ENCODE measurements around the gene SEMA4G.

The SEMA4G gene

DNA sequence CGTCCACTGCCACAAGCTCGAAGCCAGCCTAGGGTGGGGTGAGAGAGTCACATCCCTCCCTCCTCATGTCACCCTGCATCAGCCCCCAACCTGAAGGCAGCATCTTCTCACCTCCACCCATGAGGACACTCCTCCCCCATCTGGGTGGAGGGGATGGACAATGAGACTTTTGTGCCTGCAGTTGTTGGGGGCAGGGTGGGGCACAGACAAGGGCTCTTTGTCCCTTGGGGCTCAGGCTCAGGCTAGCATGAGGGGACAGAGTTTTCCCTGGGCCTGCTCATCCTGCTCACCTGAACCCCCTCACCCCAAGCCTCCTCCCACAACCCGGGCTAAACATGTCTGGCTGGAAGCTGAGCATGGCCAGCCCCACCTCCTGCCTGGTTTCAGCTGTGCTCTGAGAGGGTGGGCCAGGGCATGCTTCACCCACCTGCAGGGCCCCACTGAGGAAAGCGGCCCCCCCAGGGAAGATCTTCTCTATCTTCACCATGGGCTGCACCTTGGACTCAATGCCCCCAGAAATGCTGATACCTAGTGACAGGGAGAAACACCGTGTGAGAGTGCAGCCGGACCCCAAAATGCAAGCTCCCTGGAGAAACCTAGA, 39.6 kb downstream of the SEMA4G start:
- DNase-seq = no peak

DNA sequence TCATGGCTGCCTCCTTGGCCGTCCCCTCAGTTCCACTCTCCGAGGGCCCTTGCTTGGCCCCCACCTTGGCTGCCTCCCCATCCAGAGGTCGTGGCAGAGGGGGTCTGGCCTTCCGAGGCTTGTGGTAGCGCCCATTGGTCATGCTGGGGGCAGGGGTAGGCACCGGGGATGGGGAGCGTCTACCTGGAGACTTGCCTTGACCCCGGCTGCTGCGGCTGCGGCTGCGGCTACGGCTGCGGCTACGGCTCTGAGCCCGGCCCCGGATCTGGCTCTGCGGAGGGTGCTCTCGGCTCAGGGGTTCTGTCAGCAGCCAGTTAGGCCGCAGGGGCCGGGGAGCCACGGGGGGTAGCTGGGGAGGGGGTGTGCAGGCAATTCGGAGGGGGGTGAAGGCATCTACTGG, 41.0 kb downstream of the SEMA4G start:
- DNase-seq = no peak

DNA sequence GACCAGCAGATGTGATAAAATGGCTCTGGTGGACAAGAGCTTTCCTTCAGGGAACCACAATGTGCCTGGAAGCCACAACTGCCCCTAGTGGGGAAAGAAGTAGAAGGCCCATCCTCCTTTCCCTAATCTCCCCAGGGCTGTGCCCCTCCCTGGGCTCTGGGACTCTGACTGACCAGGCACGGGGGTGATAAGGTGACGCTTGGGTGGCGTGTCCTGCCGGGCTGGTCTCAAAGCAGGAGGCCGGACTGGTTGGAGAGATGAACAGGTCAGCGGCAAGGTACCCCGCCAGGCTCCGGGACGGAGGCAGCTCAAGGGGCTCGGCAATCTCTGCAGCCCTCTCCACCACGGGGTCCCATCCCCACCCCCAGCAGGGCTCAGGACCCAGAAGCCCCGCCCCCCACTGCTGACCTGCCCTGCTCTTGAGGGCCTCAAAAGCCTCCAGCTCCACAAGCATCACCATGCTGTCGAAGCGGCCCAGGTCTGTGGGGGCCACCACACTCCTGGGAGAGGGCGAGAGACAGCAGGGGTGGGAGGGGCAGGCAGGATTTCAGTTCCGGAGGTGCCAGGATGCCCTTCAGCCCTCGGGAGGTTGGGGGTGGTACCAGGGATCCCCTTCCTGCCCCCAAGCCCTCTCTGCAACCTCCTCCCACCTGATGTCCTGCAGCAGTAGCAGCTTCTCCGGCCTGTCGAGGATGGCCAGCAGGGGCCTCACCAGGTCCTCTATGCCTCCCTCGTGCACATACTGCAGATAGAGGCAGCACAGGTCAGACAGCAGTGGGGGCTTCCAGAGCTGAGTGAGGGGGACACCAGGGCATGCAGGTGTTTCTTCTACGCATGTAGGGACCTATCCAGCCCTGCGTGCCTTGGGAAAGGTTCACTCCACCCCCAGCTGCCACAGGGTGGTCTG, 42.5 kb downstream of the SEMA4G start:
- DNase-seq = no peak

DNA sequence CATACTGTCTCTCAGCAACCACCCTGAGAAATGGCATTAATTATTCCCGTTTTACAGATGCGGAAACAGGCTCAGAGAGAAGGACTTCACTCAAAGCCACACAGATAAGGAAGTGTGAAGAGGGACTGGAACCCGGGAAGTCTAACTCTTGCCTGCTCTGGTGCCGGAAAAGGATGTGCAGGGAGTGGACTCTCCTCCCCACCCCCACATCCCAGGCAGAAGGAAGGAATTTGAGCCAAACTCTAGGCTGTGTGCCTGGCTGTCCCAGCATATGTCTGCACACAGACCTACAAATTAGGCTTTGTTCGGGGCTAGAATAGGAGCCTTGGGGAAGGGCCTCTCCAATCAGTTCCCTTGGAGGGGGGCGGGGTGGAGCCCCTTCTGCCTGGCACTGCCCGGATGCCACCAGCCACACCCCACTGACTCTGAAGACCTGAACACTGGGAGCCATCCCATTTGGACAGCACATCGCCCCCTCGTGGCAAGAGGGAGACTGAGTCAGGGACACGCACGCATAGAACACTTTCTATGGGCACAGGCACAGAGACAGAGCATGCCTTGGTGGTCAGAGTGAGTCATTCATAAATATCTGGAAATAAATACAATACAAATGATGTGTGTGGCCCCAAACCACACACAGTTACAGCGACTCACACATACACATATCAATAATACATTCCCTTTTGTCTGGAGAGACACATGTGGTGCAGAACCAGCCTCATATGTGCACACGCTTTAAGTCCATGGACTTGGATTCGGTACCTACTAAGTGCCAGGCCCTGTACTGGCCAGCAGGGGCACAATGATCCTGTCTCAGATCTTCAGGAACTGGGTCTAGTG, 43.4 kb downstream of the SEMA4G start:
- DNase-seq = peak; percentile 73

DNA sequence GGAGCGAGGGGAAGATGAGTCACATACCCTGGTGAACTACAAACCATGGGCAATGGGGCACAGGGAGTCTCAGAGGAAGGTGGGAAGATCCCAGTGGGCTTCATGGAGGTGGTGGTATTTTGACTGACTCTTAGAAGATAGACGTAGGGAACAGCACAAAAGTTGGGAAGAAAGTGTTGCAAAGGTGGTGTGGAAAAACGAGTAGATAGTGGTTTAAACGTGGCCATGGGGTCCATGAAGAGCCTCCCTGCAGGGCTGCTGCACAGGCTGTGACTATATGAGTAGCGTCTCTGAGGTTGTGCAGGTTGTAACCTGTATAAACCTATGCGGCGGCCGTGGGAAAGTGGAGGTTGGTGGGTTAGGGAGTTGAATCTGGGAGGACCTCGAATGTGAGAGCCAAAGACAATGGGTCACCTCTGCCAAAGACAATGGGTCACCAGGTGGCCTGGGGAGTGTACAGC, 44.1 kb downstream of the SEMA4G start:
- DNase-seq = peak; percentile 16

DNA sequence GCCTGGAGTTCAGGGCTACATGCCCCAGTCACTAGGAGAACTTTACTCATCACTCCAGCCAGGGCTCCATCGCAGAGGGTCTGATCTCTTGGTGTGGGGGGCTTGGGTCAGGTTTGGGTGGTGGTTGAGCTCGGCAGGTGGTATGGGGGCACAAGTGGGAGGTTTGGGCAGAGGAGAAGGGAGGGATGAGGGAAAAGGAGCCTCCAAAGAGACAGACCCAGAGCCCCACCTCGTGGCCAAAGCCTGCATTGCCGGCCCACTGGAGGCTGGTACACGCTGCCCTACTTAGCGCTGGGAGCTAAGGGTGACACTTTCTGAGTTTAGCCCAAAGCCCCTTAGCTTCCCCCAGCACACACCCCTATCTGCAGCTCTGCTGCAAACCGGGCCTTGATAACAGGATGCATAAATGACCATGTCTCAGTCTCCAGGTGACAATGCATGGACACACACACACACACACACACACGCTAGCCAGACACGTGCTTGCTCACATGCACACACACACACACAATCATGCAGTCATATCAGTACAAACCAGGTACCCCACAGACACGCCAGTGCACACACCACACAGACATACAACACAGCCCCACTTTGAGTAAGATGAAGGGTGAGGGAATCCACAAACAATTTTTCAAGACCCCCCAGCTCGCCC, 45.1 kb downstream of the SEMA4G start:
- peak; percentile 54 for DNase-seq

DNA sequence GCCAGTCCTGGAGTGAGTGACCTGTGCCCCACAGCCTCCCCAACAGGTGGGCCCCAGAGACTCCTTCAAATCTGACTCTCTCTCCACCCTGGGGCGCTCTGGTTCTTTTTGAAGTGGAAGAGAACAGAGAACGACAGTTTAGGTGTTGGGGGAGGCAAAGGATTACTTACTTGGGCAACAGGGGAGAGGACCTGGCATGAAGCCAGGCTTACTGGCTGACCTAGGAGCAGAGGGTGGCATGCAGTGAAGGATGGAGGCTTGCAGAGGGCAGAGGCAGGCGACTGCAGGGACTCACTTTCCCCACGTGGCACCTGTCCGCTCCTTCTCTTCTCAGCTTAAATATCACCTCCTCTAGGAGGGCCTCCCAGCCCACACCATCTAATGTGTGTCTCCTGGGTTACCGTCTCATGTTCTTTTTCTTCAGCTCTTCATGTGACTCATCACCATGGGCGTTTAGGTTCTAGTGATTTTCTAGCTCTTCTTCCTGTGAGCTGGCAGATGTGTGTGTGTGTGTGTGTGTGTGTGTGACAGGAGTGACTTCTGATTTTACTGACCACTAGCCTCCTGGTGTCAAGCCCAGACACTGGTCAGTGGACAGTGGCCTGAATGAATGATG, 45.8 kb downstream of the SEMA4G start:
- DNase-seq = no peak

DNA sequence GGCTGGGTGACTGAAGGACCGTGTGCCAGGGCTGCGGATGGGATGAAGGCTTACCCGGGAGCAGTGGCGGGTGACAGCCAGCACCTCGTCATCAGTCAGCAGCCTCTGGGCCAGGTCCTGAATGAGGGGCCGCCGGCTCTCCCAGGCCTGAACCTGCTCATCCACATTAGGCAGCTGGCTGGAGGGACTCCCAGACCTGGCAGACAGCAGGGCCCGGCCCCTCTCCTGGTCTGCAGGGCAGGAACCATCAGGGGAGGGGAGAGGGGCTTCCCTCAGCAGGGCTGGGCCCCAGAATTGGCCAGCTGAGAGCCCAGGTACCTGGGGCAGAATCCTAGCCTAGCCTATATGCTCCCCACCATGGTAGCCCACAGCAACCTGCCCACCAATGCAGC, 46.3 kb downstream of the SEMA4G start:
- no peak for DNase-seq

DNA sequence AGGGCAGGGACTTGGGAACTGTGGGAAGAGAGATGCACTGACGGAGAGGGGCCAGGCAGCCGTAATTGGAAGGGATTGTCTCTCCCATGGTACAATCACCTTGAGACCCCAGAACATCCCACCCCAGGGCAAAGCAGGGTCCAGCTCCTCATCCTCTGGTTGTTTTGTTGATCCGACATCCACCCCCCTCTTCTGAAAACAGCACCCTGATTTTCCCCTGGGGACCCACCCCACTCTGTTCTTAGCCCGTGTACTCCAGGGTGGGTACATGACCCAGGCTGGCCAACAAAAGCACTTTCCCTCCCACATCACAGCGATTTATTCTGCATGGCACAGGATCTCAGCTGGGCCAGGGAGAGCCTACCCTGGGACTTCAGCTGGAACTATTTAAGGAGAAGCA, 47.5 kb downstream of the SEMA4G start:
- DNase-seq = no peak

DNA sequence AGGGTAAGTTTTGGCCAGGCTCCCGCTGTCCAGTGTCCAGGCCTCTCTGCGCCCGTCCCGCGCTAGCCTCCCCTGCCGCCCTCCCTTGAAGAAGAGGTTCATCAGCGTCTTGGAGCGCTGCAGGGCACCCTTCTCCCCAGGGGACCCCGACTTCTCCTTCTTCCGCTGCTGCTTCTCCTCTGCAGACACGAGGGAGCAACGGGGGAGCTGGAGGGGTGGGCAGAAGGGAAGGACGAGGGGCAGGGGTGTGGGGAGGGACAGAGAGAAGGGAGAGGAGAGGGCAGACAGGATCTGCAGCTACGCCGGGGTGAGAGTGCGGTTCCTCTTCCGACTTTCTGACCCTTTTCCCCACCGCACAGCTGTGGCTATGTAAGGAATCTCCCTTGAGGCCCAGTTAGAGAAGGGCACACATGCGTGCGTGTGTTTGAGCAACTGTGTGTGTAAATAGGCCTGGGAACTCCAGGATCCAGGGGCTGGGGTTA, 48.9 kb downstream of the SEMA4G start:
- DNase-seq = no peak

DNA sequence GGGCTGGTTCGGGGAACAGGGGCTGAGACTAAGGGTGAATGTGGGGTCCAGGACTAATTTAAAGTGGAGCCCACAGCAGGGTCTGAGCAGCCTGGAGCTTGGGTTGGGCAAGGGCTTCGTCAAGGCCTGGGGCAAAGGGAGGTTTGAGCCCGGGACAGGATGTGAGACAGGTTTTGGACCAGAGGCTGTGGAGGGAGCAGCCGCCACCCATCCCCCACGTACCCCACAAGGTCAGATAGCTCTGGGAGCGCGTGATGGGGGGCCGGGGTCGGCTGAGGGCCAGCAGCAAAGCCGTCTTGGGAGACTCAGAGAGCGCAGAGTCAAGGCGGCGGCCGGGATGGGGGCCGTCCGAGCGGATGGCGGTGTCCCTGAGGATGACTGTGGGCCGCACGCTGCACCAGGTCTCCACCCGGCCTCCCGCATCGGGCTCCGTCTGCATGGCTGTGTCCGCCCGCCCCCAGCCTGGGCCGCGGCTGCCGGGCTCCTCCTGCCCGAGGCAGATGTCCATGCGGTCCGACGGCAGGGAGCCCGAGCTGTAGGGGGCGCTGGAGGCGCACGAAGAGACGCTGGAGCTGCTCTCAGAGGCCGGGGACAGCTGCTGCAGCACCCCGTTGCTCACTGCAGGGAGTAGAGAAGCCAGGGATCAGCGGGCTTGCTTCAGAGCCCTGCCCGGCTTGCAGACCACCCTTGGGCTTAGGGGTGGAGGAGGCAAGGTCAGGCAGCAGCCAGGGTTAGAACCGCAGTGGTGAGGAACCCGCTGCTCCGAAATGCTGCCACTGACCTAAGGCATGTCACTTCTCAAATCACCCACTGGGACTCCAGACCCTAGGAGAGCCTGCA, 49.5 kb downstream of the SEMA4G start:
- DNase-seq = peak; percentile 85
